Measurements from ENCODE around the gene PPM1E. TPM values are rescaled to one million over a fixed set of nuclear protein-coding genes. Genes with fewer than 3 reads are reported as not detected.

Gene PPM1E
- total RNA-seq = 2.2 TPM

DNA sequence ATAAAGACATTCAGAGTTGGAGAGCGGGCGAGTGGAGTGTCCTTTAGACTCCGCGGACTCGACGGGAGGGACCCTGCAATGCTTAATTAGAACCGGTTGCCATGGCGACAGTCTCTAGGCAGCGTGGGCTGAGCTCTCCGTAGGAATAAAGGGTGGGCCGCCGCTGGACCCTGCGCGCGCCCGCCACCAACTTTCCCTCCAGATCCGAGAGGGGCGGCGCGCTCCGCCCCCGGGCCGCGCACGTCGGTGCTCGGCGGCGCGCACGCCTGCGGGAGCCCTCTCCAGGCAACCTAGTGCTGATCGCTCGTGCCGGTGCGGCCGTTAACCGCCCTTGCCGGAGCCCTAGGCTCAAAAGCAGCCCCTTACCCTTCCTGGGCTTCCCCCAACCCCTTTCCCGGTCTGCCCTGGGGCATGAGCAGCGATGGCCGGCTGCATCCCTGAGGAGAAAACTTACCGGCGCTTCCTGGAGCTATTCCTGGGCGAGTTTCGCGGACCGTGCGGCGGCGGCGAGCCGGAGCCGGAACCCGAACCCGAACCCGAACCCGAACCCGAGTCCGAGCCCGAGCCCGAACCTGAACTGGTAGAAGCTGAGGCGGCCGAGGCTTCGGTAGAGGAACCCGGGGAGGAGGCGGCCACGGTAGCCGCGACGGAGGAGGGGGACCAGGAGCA is at the start of gene PPM1E:
PPM1E (plus strand) TSS at position 278 of the 669 bp plus-strand sequence.

Small RNA genes lying within 50 kb of the gene (small RNA-seq; reads per million reads assigned to genes)
- gene AC025521.1 (ENCODE audit: low replicate concordance) (not detected), gene RF00017 (ENCODE audit: low replicate concordance) (not detected), gene RNU6-518P (ENCODE audit: low replicate concordance) (not detected)

Other genes starting within 250 kb of the PPM1E start
- 58.2 TPM for gene MTMR4, start 241.2 kb upstream of the PPM1E start, total RNA-seq
- 0.29 TPM for gene TEX14, start 63.8 kb upstream of the PPM1E start, total RNA-seq
- gene RAD51C, start 63.3 kb upstream of the PPM1E start, total RNA-seq = 20.3 TPM